ENCODE data around the gene DHRSX. TPM values are rescaled to one million over a fixed set of nuclear protein-coding genes. Genes with fewer than 3 reads are reported as not detected.

DHRSX gene
- total RNA-seq, 2 donors from 2014 or later: 36.5 to 45.4 TPM

GRCh38 chrX:2261831-2262667, 238.7 kb downstream of the DHRSX start:
- TF ChIP-seq CTCF (conservative IDR thresholded peaks at IDR 0.05): no peak
- peaks cover 14% of the 10 kb centered on the region for H3K36me3 ChIP-seq (ENCODE audit: control insufficient read depth, insufficient read depth, low read length)
- Mint-ChIP-seq H3K36me3 (ENCODE audit: low read depth) (peaks cover 16% of the 10 kb centered on the region), H3K9me3 (no peaks in the 10 kb centered on the region), H3K27me3 (ENCODE audit: insufficient read depth) (no peaks in the 10 kb centered on the region), H3K27ac (no peak overlapping the region), H3K4me3 (no peak overlapping the region), H3K4me1 (peaks cover 1% of the 10 kb centered on the region)
- 94% methylated on average over 16 to 20 of the region's 20 CpGs for WGBS, 2 experiments (ENCODE audit: insufficient coverage in 1 of 2, insufficient read length in 1 of 2)
- no peak overlapping the region for H3K27ac ChIP-seq (ENCODE audit: low read depth, low read length)
- H3K27me3 ChIP-seq (ENCODE audit: control insufficient read depth, insufficient read depth, low read length, poor library complexity, severe bottlenecking): no peaks in the 10 kb centered on the region
- H3K4me3 ChIP-seq (ENCODE audit: low read length): no peak overlapping the region
- DNase-seq: peak; percentile 54
- no peak overlapping the region for H3K9ac ChIP-seq (ENCODE audit: extremely low read depth, low read length, poor library complexity, severe bottlenecking)
- no peaks in the 10 kb centered on the region for H3K4me1 ChIP-seq (ENCODE audit: control insufficient read depth, insufficient read depth, low read length)
- H3K9me3 ChIP-seq (ENCODE audit: control insufficient read depth, low read length): no peaks in the 10 kb centered on the region

- Histone ChIP-seq H3K4me1 (ENCODE audit: control insufficient read depth, insufficient read depth, low read length) (no peaks in the 10 kb centered on the region), H3K9me3 (ENCODE audit: control insufficient read depth, low read length) (peaks cover 7% of the 10 kb centered on the region), H3K4me3 (ENCODE audit: low read length) (no peak overlapping the region), H3K27me3 (ENCODE audit: control insufficient read depth, insufficient read depth, low read length, poor library complexity, severe bottlenecking) (no peaks in the 10 kb centered on the region), H3K27ac (ENCODE audit: low read depth, low read length) (no peak overlapping the region), H3K9ac (ENCODE audit: extremely low read depth, low read length, poor library complexity, severe bottlenecking) (no peak overlapping the region), H3K36me3 (ENCODE audit: control insufficient read depth, insufficient read depth, low read length) (no peaks in the 10 kb centered on the region)
- no peak overlapping the region for H3K4me3 Mint-ChIP-seq
- no peak for TF ChIP-seq CTCF (conservative IDR thresholded peaks at IDR 0.05)
- WGBS, 2 experiments (ENCODE audit: insufficient coverage in 1 of 2, insufficient read length in 1 of 2): 93 to 94% methylated on average over 12 of the region's 12 CpGs
- H3K27me3 Mint-ChIP-seq (ENCODE audit: insufficient read depth): no peaks in the 10 kb centered on the region
- H3K4me1 Mint-ChIP-seq: no peaks in the 10 kb centered on the region
- no peak overlapping the region for H3K27ac Mint-ChIP-seq
- H3K36me3 Mint-ChIP-seq (ENCODE audit: low read depth): peaks cover 8% of the 10 kb centered on the region
- DNase-seq: no peak
- peaks cover 1% of the 10 kb centered on the region for H3K9me3 Mint-ChIP-seq
These were observed 248.3 kb downstream of the DHRSX start for GRCh38 chrX:2252331-2253065.

- no peaks in the 10 kb centered on the region for H3K4me1 ChIP-seq (ENCODE audit: control insufficient read depth, insufficient read depth, low read length)
- H3K4me3 Mint-ChIP-seq: no peak overlapping the region
- peaks cover 7% of the 10 kb centered on the region for H3K9me3 ChIP-seq (ENCODE audit: control insufficient read depth, low read length)
- no peaks in the 10 kb centered on the region for H3K27me3 Mint-ChIP-seq (ENCODE audit: insufficient read depth)
- no peaks in the 10 kb centered on the region for H3K36me3 ChIP-seq (ENCODE audit: control insufficient read depth, insufficient read depth, low read length)
- H3K9ac ChIP-seq (ENCODE audit: extremely low read depth, low read length, poor library complexity, severe bottlenecking): no peak overlapping the region
- no peak overlapping the region for H3K27ac Mint-ChIP-seq
- H3K27ac ChIP-seq (ENCODE audit: low read depth, low read length): no peak overlapping the region
- no peaks in the 10 kb centered on the region for H3K4me1 Mint-ChIP-seq
- H3K9me3 Mint-ChIP-seq: peaks cover 1% of the 10 kb centered on the region
- no peaks in the 10 kb centered on the region for H3K27me3 ChIP-seq (ENCODE audit: control insufficient read depth, insufficient read depth, low read length, poor library complexity, severe bottlenecking)
- no peak for TF ChIP-seq CTCF (conservative IDR thresholded peaks at IDR 0.05)
- no peak overlapping the region for H3K4me3 ChIP-seq (ENCODE audit: low read length)
- DNase-seq: no peak
- 88 to 97% methylated on average over 5 of the region's 5 CpGs for WGBS, 2 experiments (ENCODE audit: insufficient coverage in 1 of 2, insufficient read length in 1 of 2)
- peaks cover 8% of the 10 kb centered on the region for H3K36me3 Mint-ChIP-seq (ENCODE audit: low read depth)
These were observed 249.6 kb downstream of the DHRSX start for GRCh38 chrX:2251211-2251610.

Data from endodermal cell (in vitro differentiated cells).